Dendritic cell treated with granulocyte-macrophage colony-stimulating factor and Interleukin-4, amounts not matched to agents 40 ng/mL and 50 ng/mL, for 4 days (primary cell): ENCODE results near the gene LRRFIP1.
A peak's percentile ranks its signal among the peaks of the same experiment; 100 is the strongest.

Experiments used
- H3K27ac Mint-ChIP-seq: one replicate; pipeline ENCODE4 v1.8.0; 2022; ENCODE audit warnings: mild to moderate bottlenecking, mixed read lengths
- H3K27me3 Mint-ChIP-seq: one replicate; pipeline ENCODE4 v1.8.0; 2022; ENCODE audit warnings: mild to moderate bottlenecking, mixed read lengths
- H3K36me3 Mint-ChIP-seq: one replicate; pipeline ENCODE4 v1.8.0; 2022; ENCODE audit warnings: low read depth, mixed read lengths
- H3K4me1 Mint-ChIP-seq: one replicate; pipeline ENCODE4 v1.8.0; 2022; ENCODE audit warnings: low read depth, mixed read lengths
- H3K4me3 Mint-ChIP-seq: one replicate; pipeline ENCODE4 v1.8.0; 2022; ENCODE audit warnings: mild to moderate bottlenecking, moderate library complexity, mixed read lengths
- H3K9me3 Mint-ChIP-seq: one replicate; pipeline ENCODE4 v1.8.0; 2022; ENCODE audit warnings: mixed read lengths
- intact Hi-C: fragments of 100-400 bp; cut with micrococcal nuclease; formaldehyde crosslinking; loops from one replicate; pipeline ENCODE4 v1.15.0; 2022

The LRRFIP1 gene

GRCh38 chr2:237704501-237705434 is 77.4 kb downstream of the LRRFIP1 start:
- peaks cover 96% of the 10 kb centered on the region for H3K4me1 Mint-ChIP-seq
- H3K9me3 Mint-ChIP-seq, result no peaks in the 10 kb centered on the region
- H3K27me3 Mint-ChIP-seq, result no peaks in the 10 kb centered on the region
- peaks cover 90% of the 10 kb centered on the region for H3K36me3 Mint-ChIP-seq
- peak overlapping the region; percentile 93 for H3K27ac Mint-ChIP-seq
- H3K4me3 Mint-ChIP-seq, result peak overlapping the region; percentile 74
- intact Hi-C loops, result loop anchor here (1.0 to 5.0 kb wide), 2 partner anchors 8 to 32 kb away; no protein-coding TSS in a partner anchor

- Mint-ChIP-seq H3K36me3 (peaks cover 92% of the 10 kb centered on the region), H3K4me1 (peaks cover 87% of the 10 kb centered on the region), H3K4me3 (no peak overlapping the region)
Measured at GRCh38 chr2:237706257-237706656, 78.9 kb downstream of the LRRFIP1 start.

GRCh38 chr2:237708065-237708398 is 80.6 kb downstream of the LRRFIP1 start:
- Mint-ChIP-seq H3K4me1 (peaks cover 87% of the 10 kb centered on the region), H3K4me3 (no peak overlapping the region), H3K27me3 (no peaks in the 10 kb centered on the region), H3K36me3 (peaks cover 93% of the 10 kb centered on the region), H3K27ac (peak overlapping the region; percentile 93), H3K9me3 (no peaks in the 10 kb centered on the region)
- intact Hi-C loops, result loop anchor here (5.0 kb wide), 1 partner anchor 36 kb away; no protein-coding TSS in a partner anchor

More at GRCh38 chr2:237706257-237706656, 78.9 kb downstream of the LRRFIP1 start:
- Mint-ChIP-seq H3K27me3 (no peaks in the 10 kb centered on the region), H3K27ac (peak overlapping the region; percentile 93), H3K9me3 (no peaks in the 10 kb centered on the region)
- intact Hi-C loops, result loop anchor here (2.0 to 5.0 kb wide), 2 partner anchors 13 to 34 kb away; no protein-coding TSS in a partner anchor

- peaks cover 93% of the 10 kb centered on the region for H3K36me3 Mint-ChIP-seq
- intact Hi-C loops, result loop anchor here (5.0 kb wide), 1 partner anchor 36 kb away; no protein-coding TSS in a partner anchor
- peaks cover 87% of the 10 kb centered on the region for H3K4me1 Mint-ChIP-seq
Measured at GRCh38 chr2:237708491-237708890, 81.1 kb downstream of the LRRFIP1 start.

GRCh38 chr2:237708961-237709360 is 81.6 kb downstream of the LRRFIP1 start:
- H3K27me3 Mint-ChIP-seq, result no peaks in the 10 kb centered on the region
- intact Hi-C loops, result loop anchor here (5.0 kb wide), 1 partner anchor 37 kb away; no protein-coding TSS in a partner anchor
- H3K36me3 Mint-ChIP-seq, result peaks cover 91% of the 10 kb centered on the region
- no peaks in the 10 kb centered on the region for H3K9me3 Mint-ChIP-seq
- H3K27ac Mint-ChIP-seq, result peak overlapping the region; percentile 93
- H3K4me3 Mint-ChIP-seq, result no peak overlapping the region
- H3K4me1 Mint-ChIP-seq, result peaks cover 87% of the 10 kb centered on the region

More at GRCh38 chr2:237708491-237708890, 81.1 kb downstream of the LRRFIP1 start:
- no peaks in the 10 kb centered on the region for H3K9me3 Mint-ChIP-seq
- H3K27ac Mint-ChIP-seq, result peak overlapping the region; percentile 93
- peak overlapping the region; percentile 4 for H3K4me3 Mint-ChIP-seq
- no peaks in the 10 kb centered on the region for H3K27me3 Mint-ChIP-seq

GRCh38 chr2:237711458-237712150 is 84.2 kb downstream of the LRRFIP1 start:
- Mint-ChIP-seq H3K36me3 (peaks cover 84% of the 10 kb centered on the region), H3K27me3 (no peaks in the 10 kb centered on the region), H3K4me1 (peaks cover 85% of the 10 kb centered on the region), H3K27ac (no peak overlapping the region), H3K4me3 (no peak overlapping the region), H3K9me3 (no peaks in the 10 kb centered on the region)
- intact Hi-C loops, result loop anchor here (2.0 kb wide), 1 partner anchor 13 kb away; no protein-coding TSS in a partner anchor

- intact Hi-C loops, result no loop called here
- Mint-ChIP-seq H3K9me3 (no peaks in the 10 kb centered on the region), H3K27me3 (no peaks in the 10 kb centered on the region), H3K27ac (peak overlapping the region; percentile 21), H3K4me1 (peaks cover 85% of the 10 kb centered on the region), H3K36me3 (peaks cover 88% of the 10 kb centered on the region), H3K4me3 (no peak overlapping the region)
Measured at GRCh38 chr2:237712477-237713377, 85.3 kb downstream of the LRRFIP1 start.

- intact Hi-C loops, result no loop called here
- H3K4me3 Mint-ChIP-seq, result peak overlapping the region; percentile 37
- no peaks in the 10 kb centered on the region for H3K9me3 Mint-ChIP-seq
- peaks cover 84% of the 10 kb centered on the region for H3K4me1 Mint-ChIP-seq
- peaks cover 87% of the 10 kb centered on the region for H3K36me3 Mint-ChIP-seq
- peak overlapping the region; percentile 73 for H3K27ac Mint-ChIP-seq
- H3K27me3 Mint-ChIP-seq, result no peaks in the 10 kb centered on the region
Measured at GRCh38 chr2:237714690-237715458, 87.5 kb downstream of the LRRFIP1 start.

- Mint-ChIP-seq H3K9me3 (no peaks in the 10 kb centered on the region), H3K4me3 (peak overlapping the region; percentile 37), H3K36me3 (peaks cover 87% of the 10 kb centered on the region), H3K27me3 (no peaks in the 10 kb centered on the region), H3K4me1 (peaks cover 84% of the 10 kb centered on the region), H3K27ac (peak overlapping the region; percentile 73)
- intact Hi-C loops, result no loop called here
Measured at GRCh38 chr2:237715459-237715947, 88.1 kb downstream of the LRRFIP1 start.

GRCh38 chr2:237716011-237716410 is 88.6 kb downstream of the LRRFIP1 start:
- peaks cover 87% of the 10 kb centered on the region for H3K36me3 Mint-ChIP-seq
- peak overlapping the region; percentile 73 for H3K27ac Mint-ChIP-seq
- no peaks in the 10 kb centered on the region for H3K9me3 Mint-ChIP-seq
- peaks cover 81% of the 10 kb centered on the region for H3K4me1 Mint-ChIP-seq
- no peak overlapping the region for H3K4me3 Mint-ChIP-seq
- no peaks in the 10 kb centered on the region for H3K27me3 Mint-ChIP-seq
- intact Hi-C loops, result no loop called here

- intact Hi-C loops, result no loop called here
- H3K27ac Mint-ChIP-seq, result peak overlapping the region; percentile 72
- H3K4me1 Mint-ChIP-seq, result peaks cover 72% of the 10 kb centered on the region
- H3K36me3 Mint-ChIP-seq, result peaks cover 84% of the 10 kb centered on the region
- no peaks in the 10 kb centered on the region for H3K27me3 Mint-ChIP-seq
- H3K4me3 Mint-ChIP-seq, result no peak overlapping the region
- H3K9me3 Mint-ChIP-seq, result no peaks in the 10 kb centered on the region
Measured at GRCh38 chr2:237717366-237718276, 90.2 kb downstream of the LRRFIP1 start.

- no peak overlapping the region for H3K4me3 Mint-ChIP-seq
- peaks cover 67% of the 10 kb centered on the region for H3K4me1 Mint-ChIP-seq
- H3K27me3 Mint-ChIP-seq, result no peaks in the 10 kb centered on the region
- H3K27ac Mint-ChIP-seq, result peak overlapping the region; percentile 72
- peaks cover 78% of the 10 kb centered on the region for H3K36me3 Mint-ChIP-seq
- intact Hi-C loops, result no loop called here
- no peaks in the 10 kb centered on the region for H3K9me3 Mint-ChIP-seq
Measured at GRCh38 chr2:237718277-237718634, 90.9 kb downstream of the LRRFIP1 start.
